ENCODE data around the gene GSK3A.

The GSK3A gene

GRCh38 chr19:42188665-42189064 lies 53.7 kb downstream of the GSK3A start:
- no peak overlapping the region for H3K4me3 ChIP-seq (replicated peaks; ENCODE audit: low read depth, low read length)
- DNase-seq (ENCODE audit: extremely low read depth, low read depth), result no peak
- no peak for TF ChIP-seq CTCF (IDR thresholded peaks at IDR 0.05; ENCODE audit: low read depth, low read length, missing control alignments)

GRCh38 chr19:42185277-42185676 lies 57.1 kb downstream of the GSK3A start:
- no peak overlapping the region for H3K4me3 ChIP-seq (replicated peaks; ENCODE audit: low read depth, low read length)
- DNase-seq (ENCODE audit: extremely low read depth, low read depth), result no peak
- TF ChIP-seq CTCF (IDR thresholded peaks at IDR 0.05; ENCODE audit: low read depth, low read length, missing control alignments), result no peak

- H3K4me3 ChIP-seq (replicated peaks; ENCODE audit: low read depth, low read length), result no peak overlapping the region
- peak; percentile 54 for DNase-seq (ENCODE audit: extremely low read depth, low read depth)
These were observed 58.0 kb downstream of the GSK3A start for GRCh38 chr19:42184401-42184861.

More at GRCh38 chr19:42184401-42184861, 58.0 kb downstream of the GSK3A start:
- peak; percentile 93 for TF ChIP-seq CTCF (IDR thresholded peaks at IDR 0.05; ENCODE audit: low read depth, low read length, missing control alignments)
